HFF-Myc (cell line): ENCODE data around the gene SAMD13.

ENCODE experiments used
- DNase-seq: peaks from one replicate; pipeline ENCODE4 v3.0.0-alpha.2; 2011; ENCODE audit warnings: low read depth; ENCODE audit errors: extremely low read depth
- H3K4me3 ChIP-seq: replicated peaks from 2 replicates; pipeline ENCODE4 v1.5.1; 2011; ENCODE audit warnings: low read depth, mild to moderate bottlenecking, control low read depth, low read length
- TF ChIP-seq, protein P1 (sequence below): IDR thresholded peaks from 2 replicates; pipeline ENCODE4 v1.5.1; 2012; ENCODE audit warnings: mild to moderate bottlenecking, low read depth, low read length, control low read depth; ENCODE audit errors: missing control alignments

SAMD13 gene

DNA sequence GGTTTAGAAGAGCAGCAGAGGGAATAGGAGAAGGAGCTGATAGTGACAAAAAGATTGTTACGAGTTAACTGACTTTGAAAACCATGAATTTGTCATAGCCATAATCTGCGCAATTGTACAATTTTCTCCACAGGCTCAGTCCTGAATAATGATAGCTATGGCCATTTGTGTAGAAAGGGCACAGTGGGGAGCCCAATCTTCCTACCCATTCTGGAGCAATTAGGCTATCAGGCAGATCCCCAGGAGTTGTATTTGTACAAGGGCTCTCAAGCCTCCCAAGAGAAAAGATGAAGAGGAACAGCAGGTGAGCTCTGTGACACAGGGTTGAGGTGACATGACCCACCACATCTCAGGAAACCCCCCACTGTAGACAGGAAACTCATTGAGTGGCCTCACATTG, 42.1 kb upstream of the SAMD13 start:
- TF ChIP-seq, protein P1, sequence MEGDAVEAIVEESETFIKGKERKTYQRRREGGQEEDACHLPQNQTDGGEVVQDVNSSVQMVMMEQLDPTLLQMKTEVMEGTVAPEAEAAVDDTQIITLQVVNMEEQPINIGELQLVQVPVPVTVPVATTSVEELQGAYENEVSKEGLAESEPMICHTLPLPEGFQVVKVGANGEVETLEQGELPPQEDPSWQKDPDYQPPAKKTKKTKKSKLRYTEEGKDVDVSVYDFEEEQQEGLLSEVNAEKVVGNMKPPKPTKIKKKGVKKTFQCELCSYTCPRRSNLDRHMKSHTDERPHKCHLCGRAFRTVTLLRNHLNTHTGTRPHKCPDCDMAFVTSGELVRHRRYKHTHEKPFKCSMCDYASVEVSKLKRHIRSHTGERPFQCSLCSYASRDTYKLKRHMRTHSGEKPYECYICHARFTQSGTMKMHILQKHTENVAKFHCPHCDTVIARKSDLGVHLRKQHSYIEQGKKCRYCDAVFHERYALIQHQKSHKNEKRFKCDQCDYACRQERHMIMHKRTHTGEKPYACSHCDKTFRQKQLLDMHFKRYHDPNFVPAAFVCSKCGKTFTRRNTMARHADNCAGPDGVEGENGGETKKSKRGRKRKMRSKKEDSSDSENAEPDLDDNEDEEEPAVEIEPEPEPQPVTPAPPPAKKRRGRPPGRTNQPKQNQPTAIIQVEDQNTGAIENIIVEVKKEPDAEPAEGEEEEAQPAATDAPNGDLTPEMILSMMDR = no peak
- H3K4me3 ChIP-seq = no peak overlapping the region
- DNase-seq = no peak

DNA sequence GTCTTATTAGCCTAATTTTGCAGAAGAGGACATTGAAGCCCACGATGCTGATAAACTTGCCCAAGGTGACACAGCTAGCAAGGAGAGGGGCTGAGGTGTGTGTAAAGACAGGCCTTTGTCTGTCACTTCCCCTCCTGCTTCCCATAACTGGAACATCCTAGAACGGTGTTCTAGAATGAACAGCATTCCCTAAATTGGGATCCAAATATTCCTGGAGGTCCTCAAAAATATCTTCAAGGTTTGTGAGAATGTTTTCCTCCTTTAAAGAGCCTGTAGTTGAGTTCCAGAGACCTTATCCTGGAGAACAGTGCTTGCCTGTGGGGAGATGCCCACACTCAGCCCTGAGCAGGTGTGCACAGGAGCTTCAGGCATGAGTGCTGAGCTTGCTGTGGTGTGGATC, 41.5 kb upstream of the SAMD13 start:
- TF ChIP-seq, protein P1 = no peak
- no peak for DNase-seq

DNA sequence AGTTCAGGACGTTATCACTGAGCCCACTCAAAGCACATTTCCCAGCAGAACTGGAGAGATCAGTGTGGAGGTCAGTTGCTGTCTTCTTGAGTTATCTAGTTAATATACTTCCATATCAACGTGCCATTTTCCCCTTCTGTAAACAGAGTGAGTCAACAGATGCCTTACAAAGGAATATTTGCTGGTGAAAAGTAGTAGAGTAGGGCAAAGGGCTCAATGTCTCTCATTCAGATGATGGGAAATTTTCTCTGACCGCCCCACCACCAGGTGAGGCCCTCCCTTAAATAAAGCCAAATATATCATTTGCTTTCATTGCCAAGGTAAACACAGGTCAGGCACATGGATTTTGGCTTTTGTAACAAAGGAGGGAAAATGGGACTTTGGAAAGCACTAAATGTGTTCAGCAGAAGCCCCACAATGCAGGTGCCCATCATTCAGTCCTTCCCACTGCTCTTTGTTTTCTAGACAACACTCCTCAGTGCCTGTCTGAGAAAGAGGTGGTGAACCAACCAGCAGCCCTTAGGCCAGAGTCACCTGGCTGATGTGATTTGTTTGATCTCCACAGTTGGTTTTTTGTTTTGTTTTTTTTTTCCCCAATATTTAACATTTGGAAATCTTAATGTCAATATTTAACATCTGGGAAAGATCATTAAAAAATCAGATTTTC, 40.5 kb upstream of the SAMD13 start:
- H3K4me3 ChIP-seq = no peak overlapping the region
- DNase-seq = no peak

More for the DNA sequence above, 41.5 kb upstream of the SAMD13 start:
- no peak overlapping the region for H3K4me3 ChIP-seq

DNA sequence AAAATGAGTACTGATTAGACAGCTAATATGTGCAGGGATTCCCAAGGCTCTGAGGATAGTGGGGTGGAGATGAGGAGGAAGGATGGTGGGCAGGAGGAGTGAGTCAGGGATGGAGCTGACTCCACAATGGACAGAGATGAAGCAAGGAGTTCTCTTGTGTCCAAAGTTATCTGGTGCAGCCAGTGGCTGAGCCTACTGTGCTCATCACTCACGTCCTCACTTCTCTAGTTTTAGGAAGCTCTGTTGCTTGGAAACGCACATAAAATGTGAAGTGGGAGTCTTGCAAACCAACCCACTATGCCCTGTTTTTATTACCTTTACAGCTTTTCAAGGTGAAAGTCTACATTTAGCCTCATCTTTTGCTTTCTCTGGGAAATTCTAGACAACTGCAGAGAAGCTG, 36.5 kb upstream of the SAMD13 start:
- DNase-seq = no peak
- H3K4me3 ChIP-seq = no peak overlapping the region
- TF ChIP-seq, protein P1 = no peak

More for the DNA sequence above, 40.5 kb upstream of the SAMD13 start:
- TF ChIP-seq, protein P1 = no peak

DNA sequence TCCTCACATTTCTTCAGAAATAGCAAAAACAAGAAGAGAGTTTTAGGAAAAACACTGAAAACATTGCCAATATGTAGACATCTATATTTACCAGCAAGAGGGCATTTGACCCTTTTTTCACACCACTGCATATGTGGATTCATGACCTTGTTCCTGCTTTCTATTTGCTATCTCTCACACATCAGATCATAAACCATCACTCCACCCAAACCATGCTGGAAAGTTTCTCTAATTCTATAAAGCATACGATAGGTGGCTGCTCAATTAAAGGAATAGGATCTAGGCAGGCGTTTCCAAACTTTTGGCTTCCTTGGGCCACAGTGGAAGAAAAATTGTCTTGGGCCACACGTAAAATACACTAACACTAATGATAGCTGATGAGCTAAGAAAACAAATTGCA, 35.6 kb upstream of the SAMD13 start:
- TF ChIP-seq, protein P1 = no peak
- DNase-seq = no peak
- H3K4me3 ChIP-seq = no peak overlapping the region

DNA sequence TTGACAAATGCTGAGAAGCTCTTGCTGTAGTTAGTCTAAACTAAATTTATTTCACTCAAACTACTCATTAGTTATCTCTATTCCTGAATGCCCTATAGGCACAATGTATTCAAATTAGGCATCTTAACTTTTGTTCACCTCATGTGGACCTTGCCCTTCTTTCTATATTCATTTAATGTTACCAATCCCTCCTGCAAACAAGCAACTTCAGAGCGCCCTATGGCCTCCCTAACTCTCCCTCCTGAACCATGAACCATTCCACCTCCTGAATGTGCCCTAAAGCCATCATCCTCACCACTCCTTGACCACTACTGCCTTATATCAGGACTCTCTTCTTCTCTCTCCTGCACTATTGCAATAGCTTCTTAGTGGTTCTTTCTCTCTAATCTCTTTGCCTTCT, 34.8 kb upstream of the SAMD13 start:
- TF ChIP-seq, protein P1 = no peak
- DNase-seq = no peak

DNA sequence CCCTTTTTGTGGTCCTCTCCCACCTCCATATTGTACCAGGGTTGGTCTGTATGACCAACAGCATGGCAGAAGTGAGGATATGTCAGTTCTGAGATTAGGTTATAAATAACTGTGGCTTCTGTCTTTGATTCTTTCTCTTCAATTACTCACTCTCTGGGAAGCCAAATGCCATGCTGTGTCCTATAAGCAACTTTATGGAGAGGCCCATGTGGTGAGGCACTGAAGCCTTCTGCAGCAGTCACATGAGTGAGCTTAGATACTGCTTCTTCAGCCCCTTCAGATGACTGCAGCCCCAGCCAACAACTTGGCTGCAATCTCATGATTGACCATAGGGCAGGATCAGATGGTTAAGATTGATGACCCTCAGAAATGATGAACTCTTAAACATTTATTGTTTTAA, 34.0 kb upstream of the SAMD13 start:
- DNase-seq = no peak
- H3K4me3 ChIP-seq = no peak overlapping the region
- TF ChIP-seq, protein P1 = no peak

More for the DNA sequence above, 34.8 kb upstream of the SAMD13 start:
- H3K4me3 ChIP-seq = no peak overlapping the region
